Nephron (organoid): ENCODE data around the gene SMOC1.

ENCODE experiments used
- H3K27ac Mint-ChIP-seq, 3 experiments: 2 replicates each; pipeline ENCODE4 v1.8.0; 2020; ENCODE audit warnings: mixed read lengths in 3 of 3, mild to moderate bottlenecking in 2 of 3, moderate library complexity in 1 of 3
- H3K27me3 Mint-ChIP-seq: 2 replicates; pipeline ENCODE4 v1.8.0; 2021; ENCODE audit warnings: low read depth, mild to moderate bottlenecking, moderate library complexity, mixed read lengths
- H3K36me3 Mint-ChIP-seq: 2 replicates; pipeline ENCODE4 v1.8.0; 2020; ENCODE audit warnings: low read depth, mixed read lengths
- H3K4me1 Mint-ChIP-seq: 2 replicates; pipeline ENCODE4 v1.8.0; 2020; ENCODE audit warnings: mixed read lengths
- H3K4me3 Mint-ChIP-seq, 3 experiments: 2 replicates each; pipeline ENCODE4 v1.8.0; 2020; ENCODE audit warnings: mild to moderate bottlenecking in 3 of 3, mixed read lengths in 3 of 3, moderate library complexity in 2 of 3
- H3K9me3 Mint-ChIP-seq: 2 replicates; pipeline ENCODE4 v1.8.0; 2020; ENCODE audit warnings: mixed read lengths
- CTCF ChIP-seq, 3 experiments: fragments of 200-600 bp; sonication (generic); IDR thresholded peaks; one replicate each; pipeline ENCODE4 v1.5.0; 2021; ENCODE audit warnings: antibody characterized with exemption in 3 of 3; ENCODE audit not compliant: unreplicated experiment in 3 of 3

Gene SMOC1

GRCh38 chr14:69973846-69974245, 94.6 kb downstream of the SMOC1 start:
- TF ChIP-seq CTCF (IDR thresholded peaks at IDR 0.05; ENCODE audit: unreplicated experiment in 3 of 3): no peak
- Mint-ChIP-seq H3K27ac (no peak overlapping the region), H3K36me3 (no peaks in the 10 kb centered on the region), H3K4me1 (peaks cover 5% of the 10 kb centered on the region), H3K27me3 (peaks cover 16% of the 10 kb centered on the region), H3K4me3 (no peak overlapping the region), H3K9me3 (no peaks in the 10 kb centered on the region)

GRCh38 chr14:69979882-69980281, 100.7 kb downstream of the SMOC1 start:
- peak overlapping the region in 1 of 3 experiments; percentile 18 for H3K27ac Mint-ChIP-seq

GRCh38 chr14:69980457-69981425, 101.5 kb downstream of the SMOC1 start:
- H3K4me1 Mint-ChIP-seq: peaks cover 51% of the 10 kb centered on the region
- no peak for TF ChIP-seq CTCF (IDR thresholded peaks at IDR 0.05; ENCODE audit: unreplicated experiment in 3 of 3)
- H3K4me3 Mint-ChIP-seq: peak overlapping the region in 1 of 3 experiments; percentile 8
- H3K9me3 Mint-ChIP-seq: no peaks in the 10 kb centered on the region
- H3K27ac Mint-ChIP-seq: peak overlapping the region in 2 of 3 experiments; percentile 18 to 20
- peaks cover 8% of the 10 kb centered on the region for H3K27me3 Mint-ChIP-seq
- H3K36me3 Mint-ChIP-seq: no peaks in the 10 kb centered on the region

More at GRCh38 chr14:69979882-69980281, 100.7 kb downstream of the SMOC1 start:
- peaks cover 51% of the 10 kb centered on the region for H3K4me1 Mint-ChIP-seq
- TF ChIP-seq CTCF (IDR thresholded peaks at IDR 0.05; ENCODE audit: unreplicated experiment in 3 of 3): no peak
- H3K4me3 Mint-ChIP-seq: no peak overlapping the region
- no peaks in the 10 kb centered on the region for H3K9me3 Mint-ChIP-seq
- H3K27me3 Mint-ChIP-seq: peaks cover 15% of the 10 kb centered on the region
- H3K36me3 Mint-ChIP-seq: no peaks in the 10 kb centered on the region

- no peaks in the 10 kb centered on the region for H3K9me3 Mint-ChIP-seq
- H3K27me3 Mint-ChIP-seq: peaks cover 8% of the 10 kb centered on the region
- H3K4me1 Mint-ChIP-seq: peaks cover 49% of the 10 kb centered on the region
Measured at GRCh38 chr14:69982220-69982839, 103.1 kb downstream of the SMOC1 start.

GRCh38 chr14:69982886-69983285, 103.7 kb downstream of the SMOC1 start:
- Mint-ChIP-seq H3K9me3 (no peaks in the 10 kb centered on the region), H3K27ac (peak overlapping the region in 2 of 3 experiments; percentile 73 to 78)
- TF ChIP-seq CTCF (IDR thresholded peaks at IDR 0.05; ENCODE audit: unreplicated experiment in 3 of 3): no peak

More at GRCh38 chr14:69982220-69982839, 103.1 kb downstream of the SMOC1 start:
- peak overlapping the region in 2 of 3 experiments; percentile 73 to 78 for H3K27ac Mint-ChIP-seq
- TF ChIP-seq CTCF (IDR thresholded peaks at IDR 0.05; ENCODE audit: unreplicated experiment in 3 of 3): no peak
- H3K4me3 Mint-ChIP-seq: peak overlapping the region in 1 of 3 experiments; percentile 31
- H3K36me3 Mint-ChIP-seq: no peaks in the 10 kb centered on the region

More at GRCh38 chr14:69982886-69983285, 103.7 kb downstream of the SMOC1 start:
- H3K4me1 Mint-ChIP-seq: peaks cover 48% of the 10 kb centered on the region
- H3K27me3 Mint-ChIP-seq: peaks cover 8% of the 10 kb centered on the region
- peak overlapping the region in 1 of 3 experiments; percentile 31 for H3K4me3 Mint-ChIP-seq
- no peaks in the 10 kb centered on the region for H3K36me3 Mint-ChIP-seq
